Mesendoderm (in vitro differentiated cells): ENCODE data around the gene CYGB.
A peak's percentile ranks its signal among the peaks of the same experiment; 100 is the strongest.

ENCODE experiments used
- DNase-seq: peaks from one replicate; pipeline ENCODE4 v3.0.0; 2013
- H2AK5ac ChIP-seq: 2 replicates; pipeline ENCODE4 v1.6.1; 2013; ENCODE audit warnings: low read length, inconsistent platforms
- H2BK120ac ChIP-seq: 2 replicates; pipeline ENCODE4 v1.6.1; 2013; ENCODE audit warnings: low read depth, mild to moderate bottlenecking, low read length, moderate library complexity, mixed read lengths
- H2BK15ac ChIP-seq: replicated peaks from 2 replicates; pipeline ENCODE4 v1.6.1; 2013; ENCODE audit warnings: low read depth, mild to moderate bottlenecking, moderate library complexity
- H2BK5ac ChIP-seq: 2 replicates; pipeline ENCODE4 v1.6.1; 2013; ENCODE audit warnings: low read length, inconsistent platforms
- H3K18ac ChIP-seq: 2 replicates; pipeline ENCODE4 v1.6.1; 2013; ENCODE audit warnings: mild to moderate bottlenecking, low read length, mixed read lengths
- H3K23ac ChIP-seq: one replicate; pipeline ENCODE4 v1.6.1; 2013; ENCODE audit warnings: low read length
- H3K27ac ChIP-seq: 2 replicates; pipeline ENCODE4 v1.5.1; 2013; ENCODE audit warnings: low read depth, mild to moderate bottlenecking, inconsistent platforms, low read length, moderate library complexity
- H3K27me3 ChIP-seq: 2 replicates; pipeline ENCODE4 v1.6.1; 2013; ENCODE audit warnings: low read length, control low read depth, mild to moderate bottlenecking, inconsistent platforms; ENCODE audit not compliant: insufficient read depth, poor library complexity
- H3K36me3 ChIP-seq: 2 replicates; pipeline ENCODE4 v1.6.1; 2013; ENCODE audit warnings: low read length, inconsistent platforms; ENCODE audit not compliant: control insufficient read depth, insufficient read depth
- H3K4ac ChIP-seq: one replicate; pipeline ENCODE4 v1.6.1; 2013; ENCODE audit warnings: low read depth, mild to moderate bottlenecking, low read length, moderate library complexity
- H3K4me1 ChIP-seq: 2 replicates; pipeline ENCODE4 v1.6.1; 2013; ENCODE audit warnings: low read depth, low read length, inconsistent platforms; ENCODE audit not compliant: control insufficient read depth
- H3K4me2 ChIP-seq: 2 replicates; pipeline ENCODE4 v1.6.1; 2013; ENCODE audit warnings: low read length
- H3K4me3 ChIP-seq: 2 replicates; pipeline ENCODE4 v1.5.1; 2013; ENCODE audit warnings: mild to moderate bottlenecking, low read length
- H3K56ac ChIP-seq: one replicate; pipeline ENCODE4 v1.6.1; 2013; ENCODE audit warnings: low read length
- H3K79me1 ChIP-seq: 2 replicates; pipeline ENCODE4 v1.6.1; 2013; ENCODE audit warnings: low read length, inconsistent platforms
- H3K79me2 ChIP-seq: 2 replicates; pipeline ENCODE4 v1.6.1; 2013; ENCODE audit warnings: mild to moderate bottlenecking, low read length; ENCODE audit not compliant: control insufficient read depth, insufficient read depth
- H3K9ac ChIP-seq: 2 replicates; pipeline ENCODE4 v1.6.1; 2013; ENCODE audit warnings: low read length, inconsistent platforms
- H4K5ac ChIP-seq: one replicate; pipeline ENCODE4 v1.6.1; 2013; ENCODE audit warnings: low read length
- H4K8ac ChIP-seq: one replicate; pipeline ENCODE4 v1.6.1; 2013; ENCODE audit warnings: low read depth, mild to moderate bottlenecking, control low read depth, low read length, moderate library complexity
- WGBS: extraction: QIAGEN DNeasy Blood & Tissue Kit; methylation state at CpG from one replicate; pipeline ENCODE4 v1.1.7; 2013; ENCODE audit warnings: low lambda C conversion rate, missing lambda C conversion rate; ENCODE audit not compliant: insufficient coverage; ENCODE audit errors: extremely low coverage; 5-methylcytosine and 5-hydroxymethylcytosine counted together

CYGB gene

GRCh38 chr17:76557368-76558197, 20.1 kb upstream of the CYGB start:
- Histone ChIP-seq H3K36me3 (peaks cover 5% of the 10 kb centered on the region), H3K23ac (peak overlapping the region; percentile 98), H2BK15ac (no peak overlapping the region), H3K4me3 (peak overlapping the region; percentile 100), H2BK120ac (peak overlapping the region; percentile 63), H4K5ac (peak overlapping the region; percentile 85), H3K9ac (peak overlapping the region; percentile 99), H3K18ac (peak overlapping the region; percentile 85), H3K4me1 (no peaks in the 10 kb centered on the region), H3K27ac (peak overlapping the region; percentile 9), H3K27me3 (no peaks in the 10 kb centered on the region), H3K4ac (peak overlapping the region; percentile 85), H2BK5ac (peak overlapping the region; percentile 64), H3K79me1 (peaks cover 7% of the 10 kb centered on the region), H3K79me2 (peaks cover 44% of the 10 kb centered on the region), H3K56ac (peak overlapping the region; percentile 100), H4K8ac (peak overlapping the region; percentile 92), H3K4me2 (peak overlapping the region; percentile 83), H2AK5ac (peak overlapping the region; percentile 90)
- DNase-seq, result peak; percentile 99
- no CpG with 5 or more reads among the region's 55 CpGs for WGBS

GRCh38 chr17:76556765-76557367, 19.4 kb upstream of the CYGB start:
- H3K27me3 ChIP-seq, result no peaks in the 10 kb centered on the region
- H4K8ac ChIP-seq, result peak overlapping the region; percentile 78
- H3K23ac ChIP-seq, result no peak overlapping the region
- peak overlapping the region; percentile 63 for H2BK120ac ChIP-seq
- no CpG with 5 or more reads among the region's 30 CpGs for WGBS
- H3K4me3 ChIP-seq, result peak overlapping the region; percentile 70
- peaks cover 41% of the 10 kb centered on the region for H3K79me2 ChIP-seq
- no peak overlapping the region for H4K5ac ChIP-seq
- peak overlapping the region; percentile 89 for H3K56ac ChIP-seq
- no peak overlapping the region for H2BK5ac ChIP-seq
- H2BK15ac ChIP-seq, result no peak overlapping the region
- H3K4me1 ChIP-seq, result no peaks in the 10 kb centered on the region
- no peak overlapping the region for H2AK5ac ChIP-seq
- H3K79me1 ChIP-seq, result peaks cover 5% of the 10 kb centered on the region
- H3K4ac ChIP-seq, result peak overlapping the region; percentile 58
- peak overlapping the region; percentile 83 for H3K4me2 ChIP-seq
- DNase-seq, result peak; percentile 51
- peak overlapping the region; percentile 9 for H3K27ac ChIP-seq
- H3K9ac ChIP-seq, result peak overlapping the region; percentile 86
- peak overlapping the region; percentile 85 for H3K18ac ChIP-seq
- peaks cover 5% of the 10 kb centered on the region for H3K36me3 ChIP-seq

GRCh38 chr17:76554131-76554530, 16.6 kb upstream of the CYGB start:
- Histone ChIP-seq H3K79me1 (peaks cover 3% of the 10 kb centered on the region), H3K4me2 (no peak overlapping the region), H4K5ac (no peak overlapping the region), H3K27ac (no peak overlapping the region), H3K4me3 (no peak overlapping the region), H3K56ac (no peak overlapping the region), H3K18ac (no peak overlapping the region), H2BK5ac (no peak overlapping the region), H3K36me3 (no peaks in the 10 kb centered on the region), H3K9ac (no peak overlapping the region), H2BK15ac (no peak overlapping the region), H2BK120ac (no peak overlapping the region), H3K4ac (no peak overlapping the region), H3K79me2 (peaks cover 15% of the 10 kb centered on the region), H3K4me1 (no peaks in the 10 kb centered on the region), H3K27me3 (no peaks in the 10 kb centered on the region), H3K23ac (no peak overlapping the region), H4K8ac (no peak overlapping the region), H2AK5ac (no peak overlapping the region)
- no peak for DNase-seq
- WGBS, result no CpG with 5 or more reads among the region's 6 CpGs

- DNase-seq, result no peak
- Histone ChIP-seq H3K18ac (no peak overlapping the region), H2BK5ac (no peak overlapping the region), H3K79me1 (peaks cover 3% of the 10 kb centered on the region), H4K5ac (no peak overlapping the region), H3K27me3 (no peaks in the 10 kb centered on the region), H3K4me2 (no peak overlapping the region), H4K8ac (no peak overlapping the region), H3K23ac (no peak overlapping the region), H3K36me3 (no peaks in the 10 kb centered on the region), H3K79me2 (peaks cover 7% of the 10 kb centered on the region), H3K4me3 (no peak overlapping the region), H2BK15ac (no peak overlapping the region), H2AK5ac (no peak overlapping the region), H3K4ac (no peak overlapping the region), H3K4me1 (no peaks in the 10 kb centered on the region), H3K27ac (no peak overlapping the region), H3K56ac (no peak overlapping the region), H2BK120ac (no peak overlapping the region), H3K9ac (no peak overlapping the region)
- WGBS, result no CpG with 5 or more reads among the region's 8 CpGs
Measured at GRCh38 chr17:76553178-76553908, 15.8 kb upstream of the CYGB start.

GRCh38 chr17:76551685-76552084, 14.2 kb upstream of the CYGB start:
- WGBS, result no CpG with 5 or more reads among the region's 4 CpGs
- Histone ChIP-seq H3K9ac (no peak overlapping the region), H3K4me2 (no peak overlapping the region), H2BK120ac (no peak overlapping the region), H3K18ac (no peak overlapping the region), H3K4me1 (no peaks in the 10 kb centered on the region), H4K8ac (no peak overlapping the region), H3K23ac (no peak overlapping the region), H3K79me2 (no peaks in the 10 kb centered on the region), H3K4me3 (no peak overlapping the region), H2BK15ac (no peak overlapping the region), H2AK5ac (no peak overlapping the region), H3K56ac (no peak overlapping the region), H3K79me1 (no peaks in the 10 kb centered on the region), H3K4ac (no peak overlapping the region), H3K27ac (no peak overlapping the region), H4K5ac (no peak overlapping the region), H2BK5ac (no peak overlapping the region), H3K36me3 (no peaks in the 10 kb centered on the region), H3K27me3 (no peaks in the 10 kb centered on the region)
- no peak for DNase-seq
